Urinary bladder (tissue), 4 donors: ENCODE data around the gene SAP30. TPM values are rescaled to one million over a fixed set of nuclear protein-coding genes. Genes with fewer than 3 reads are reported as not detected.

ENCODE experiments used
- DNase-seq: peaks from one replicate; pipeline ENCODE4 v3.0.0-alpha.2; 2015; ENCODE audit errors: extremely low spot score
- H3K27ac ChIP-seq: one replicate; pipeline ENCODE4 v1.5.1; 2013; ENCODE audit warnings: low read depth, mild to moderate bottlenecking, moderate library complexity
- H3K36me3 ChIP-seq: one replicate; pipeline ENCODE4 v1.6.1; 2013; ENCODE audit warnings: mild to moderate bottlenecking, moderate library complexity; ENCODE audit not compliant: insufficient read depth
- H3K4me1 ChIP-seq: one replicate; pipeline ENCODE4 v1.6.1; 2013; ENCODE audit warnings: mild to moderate bottlenecking, moderate library complexity; ENCODE audit not compliant: insufficient read depth
- H3K4me3 ChIP-seq: one replicate; pipeline ENCODE4 v1.5.1; 2013; ENCODE audit warnings: low read depth, low read length
- WGBS: extraction: QIAGEN DNeasy Blood & Tissue Kit; methylation state at CpG from one replicate; pipeline ENCODE4 v1.1.7; 2013; 5-methylcytosine and 5-hydroxymethylcytosine counted together
- polyA plus RNA-seq: library from polyadenylated mRNA; stranded (reverse); fragments of 200-250 nt; gene quantifications from one replicate; pipeline ENCODE4 v1.2.3, GENCODE V29; 2013
- total RNA-seq: library from RNA; depleted of rRNA; stranded (reverse); fragments of >200 nt; gene quantifications from one replicate; pipeline ENCODE4 v1.2.3, GENCODE V29; 2014
- donor health status: healthy with polysubstance abuse.
- donor health status: healthy.

SAP30 gene, protein sequence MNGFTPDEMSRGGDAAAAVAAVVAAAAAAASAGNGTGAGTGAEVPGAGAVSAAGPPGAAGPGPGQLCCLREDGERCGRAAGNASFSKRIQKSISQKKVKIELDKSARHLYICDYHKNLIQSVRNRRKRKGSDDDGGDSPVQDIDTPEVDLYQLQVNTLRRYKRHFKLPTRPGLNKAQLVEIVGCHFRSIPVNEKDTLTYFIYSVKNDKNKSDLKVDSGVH
- total RNA-seq (16.6 TPM), polyA plus RNA-seq (24.8 TPM)

DNA sequence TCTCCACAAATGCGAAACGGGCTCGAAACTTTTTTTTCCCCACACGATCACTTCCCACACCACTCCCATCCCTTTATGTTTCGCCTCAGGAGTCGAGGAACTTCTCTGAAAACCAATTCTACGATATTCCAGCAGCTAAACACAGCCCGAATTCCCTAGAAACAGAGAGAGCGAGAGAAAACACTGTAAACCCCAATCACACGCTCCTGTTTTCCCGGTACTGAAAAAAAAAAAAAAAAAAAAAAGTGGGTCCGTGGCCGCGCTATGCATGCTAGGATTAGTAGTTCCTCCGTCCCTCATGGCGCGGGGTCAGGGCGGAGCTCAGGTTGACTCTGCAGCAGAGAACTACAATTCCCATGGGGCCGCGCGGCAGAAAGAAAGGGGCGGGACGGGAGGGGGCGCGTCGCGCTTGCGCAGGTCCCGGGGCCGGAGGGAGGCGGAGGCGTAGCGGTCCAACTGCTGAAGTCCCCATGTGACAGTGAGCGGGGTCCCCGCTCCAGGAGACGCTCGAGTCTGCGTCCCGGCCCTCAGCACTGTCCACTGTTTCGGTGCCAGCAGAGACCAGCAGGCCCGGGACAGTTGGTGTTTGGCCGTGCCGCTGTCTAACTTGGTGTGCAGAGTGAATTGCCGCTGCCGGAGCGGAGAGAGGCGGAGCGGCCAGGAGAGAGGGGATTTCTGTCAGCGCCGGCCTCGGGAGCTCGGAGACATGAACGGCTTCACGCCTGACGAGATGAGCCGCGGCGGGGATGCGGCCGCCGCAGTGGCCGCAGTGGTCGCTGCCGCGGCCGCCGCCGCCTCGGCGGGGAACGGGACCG, at the start of gene SAP30:
Gene SAP30 (plus strand): TSS at position 478 of the 815 bp plus-strand sequence. CDS start 229 bp downstream, at position 707.
- under 1% methylated on average over 72 of the region's 72 CpGs for WGBS
- Histone ChIP-seq H3K4me3 (peak within 1 kb of the TSS; percentile 90), H3K27ac (peak within 1 kb of the TSS; percentile 87), H3K36me3 (no peaks in the 10 kb centered on the region), H3K4me1 (no peaks in the 10 kb centered on the region)
- peak; percentile 98 for DNase-seq

DNA sequence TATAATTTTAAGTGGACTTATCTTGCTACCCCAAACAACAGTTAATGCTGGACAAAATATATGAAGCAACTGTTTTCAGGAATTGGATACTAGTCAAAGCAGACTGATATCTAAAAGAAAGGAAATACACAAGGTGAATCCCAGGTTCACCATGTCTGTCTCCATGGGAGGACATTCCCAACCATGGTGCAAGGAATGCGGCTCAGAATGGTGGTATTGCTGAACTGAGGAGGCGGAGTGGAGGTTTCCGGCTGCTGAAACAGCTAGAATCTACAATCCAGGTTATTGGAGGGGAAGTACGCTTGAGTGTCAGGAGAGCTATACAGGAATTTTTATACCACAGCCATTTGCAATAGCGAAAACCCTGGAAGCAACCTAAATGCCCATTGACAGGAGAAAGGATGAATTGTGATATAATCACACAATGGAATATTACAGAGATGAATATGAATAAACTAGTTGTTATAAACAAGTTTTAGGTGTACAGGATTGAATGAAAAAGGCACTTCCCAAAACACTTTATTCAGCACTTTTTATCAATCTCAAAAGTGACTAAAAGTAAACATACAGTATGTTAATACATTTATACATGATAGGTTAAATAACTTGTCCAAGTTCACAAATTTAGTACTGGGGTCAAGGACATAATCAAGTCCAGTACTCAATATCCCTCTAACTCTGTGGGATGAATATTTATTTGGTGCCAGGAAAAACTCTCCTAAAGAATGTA, 45.6 kb upstream of the SAP30 start:
- H3K4me1 ChIP-seq, result no peaks in the 10 kb centered on the region

DNA sequence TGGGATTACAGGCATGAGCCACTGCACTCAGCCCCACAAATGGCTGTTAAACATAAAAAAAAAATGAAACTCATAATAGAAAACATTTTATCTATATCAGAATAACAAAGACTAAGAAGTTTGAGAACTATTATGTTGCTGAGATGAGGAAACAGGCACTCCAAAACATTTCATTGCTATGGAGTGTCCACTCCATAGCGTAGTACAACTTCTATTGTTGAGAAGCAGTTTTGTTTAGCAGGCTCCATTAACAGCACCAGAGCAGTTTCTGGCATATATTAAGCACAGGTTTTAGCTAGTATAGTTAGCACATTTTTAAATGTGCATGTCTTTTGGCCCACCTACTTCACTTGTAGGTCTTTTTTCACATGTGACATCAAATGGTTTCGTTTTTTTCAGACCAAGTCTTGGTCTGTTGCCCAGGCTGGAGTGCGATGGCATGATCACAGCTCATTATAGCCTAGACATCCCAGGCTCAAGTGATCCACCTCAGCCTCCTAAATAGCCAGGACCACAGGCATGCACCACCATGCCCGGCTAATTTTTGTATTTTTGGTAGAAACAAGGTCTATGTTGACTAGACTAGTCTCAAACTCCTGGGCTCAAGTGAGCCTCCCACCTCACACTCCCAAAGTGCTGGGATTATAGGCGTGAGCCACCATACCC, 42.4 kb upstream of the SAP30 start:
- H3K4me1 ChIP-seq, result no peaks in the 10 kb centered on the region
- 87% methylated on average over 5 of the region's 5 CpGs for WGBS
- H3K4me3 ChIP-seq, result no peak overlapping the region
- H3K27ac ChIP-seq, result no peak overlapping the region
- peaks cover 2% of the 10 kb centered on the region for H3K36me3 ChIP-seq
- no peak for DNase-seq

More for the DNA sequence above, 45.6 kb upstream of the SAP30 start:
- no peak overlapping the region for H3K4me3 ChIP-seq
- H3K27ac ChIP-seq, result no peak overlapping the region
- peaks cover 2% of the 10 kb centered on the region for H3K36me3 ChIP-seq
- no peak for DNase-seq
- 96% methylated on average over 5 of the region's 5 CpGs for WGBS

DNA sequence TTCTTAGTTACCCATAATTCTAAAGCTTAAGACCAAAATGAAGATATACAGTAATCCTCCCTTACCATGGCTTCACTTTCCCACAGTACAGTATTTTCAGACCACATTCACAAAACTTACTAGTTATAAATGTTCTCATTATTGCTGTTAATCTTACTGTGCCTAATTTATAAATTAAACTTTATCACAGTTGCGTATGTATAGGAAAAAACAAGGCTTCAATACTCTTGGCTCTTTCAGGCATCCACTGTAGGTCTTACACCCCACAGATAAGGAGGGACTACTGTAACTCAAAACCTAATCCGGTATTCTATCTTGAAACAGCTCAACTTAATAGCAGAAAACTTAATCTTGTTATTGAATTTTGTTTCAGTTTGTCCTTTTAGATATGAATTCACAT, 40.2 kb upstream of the SAP30 start:
- 81% methylated on average over 2 of the region's 2 CpGs for WGBS
- H3K36me3 ChIP-seq, result peaks cover 2% of the 10 kb centered on the region

DNA sequence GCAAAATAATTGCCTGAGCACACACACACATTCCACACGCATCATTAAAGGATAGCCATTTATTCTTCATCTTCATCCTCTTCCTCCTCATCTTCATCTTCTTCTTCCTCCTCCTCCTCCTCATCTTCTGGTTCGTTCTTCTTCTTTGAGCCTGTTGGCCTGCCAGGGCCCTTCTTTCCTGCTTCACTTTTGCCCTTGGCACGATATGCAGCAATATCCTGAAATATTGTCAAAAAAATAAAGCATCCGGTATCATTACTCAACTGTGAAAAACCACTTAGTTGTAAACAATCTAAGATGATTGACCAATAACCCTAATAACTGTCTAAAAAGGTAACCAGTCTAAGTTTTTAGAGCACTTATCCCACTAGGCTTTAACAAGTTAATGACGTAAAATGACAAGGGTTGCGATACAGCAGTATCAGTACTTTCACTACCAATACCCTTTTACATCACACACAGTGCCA, 38.7 kb upstream of the SAP30 start:
- no peak overlapping the region for H3K27ac ChIP-seq
- WGBS, result 32% methylated on average over 6 of the region's 6 CpGs
- H3K4me3 ChIP-seq, result no peak overlapping the region

More for the DNA sequence above, 40.2 kb upstream of the SAP30 start:
- Histone ChIP-seq H3K27ac (no peak overlapping the region), H3K4me1 (no peaks in the 10 kb centered on the region), H3K4me3 (no peak overlapping the region)
- no peak for DNase-seq

DNA sequence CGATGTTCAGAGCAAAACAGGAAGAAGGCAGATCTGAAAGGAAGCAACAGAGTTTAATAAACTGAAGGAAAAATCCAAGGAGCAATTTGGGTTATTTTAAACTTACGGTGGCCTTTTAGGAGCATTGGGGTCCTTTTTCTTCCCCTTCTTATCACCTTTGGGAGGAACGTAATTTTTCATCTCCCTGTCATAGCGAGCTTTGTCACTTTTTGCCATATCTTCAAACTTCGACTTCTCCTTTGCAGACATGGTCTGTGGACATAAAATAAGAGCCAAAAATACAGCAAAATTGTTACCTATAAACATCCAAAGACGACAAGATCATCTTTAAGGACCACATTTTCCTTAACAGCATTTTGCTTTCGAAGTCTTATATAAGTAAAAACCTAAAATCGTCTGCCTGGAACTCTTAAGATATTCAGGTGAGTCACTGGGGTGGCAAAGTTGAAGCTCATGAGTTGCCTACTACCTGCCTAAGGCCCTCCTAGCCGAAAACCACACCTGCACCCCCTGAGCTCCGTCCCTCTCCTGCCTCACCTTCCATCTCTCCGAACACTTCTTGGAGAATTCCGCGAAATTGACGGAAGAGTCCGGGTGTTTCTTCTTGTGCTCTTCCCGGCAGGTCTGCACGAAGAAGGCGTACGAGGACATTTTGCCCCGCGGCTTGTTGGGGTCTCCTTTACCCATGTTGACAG, 37.6 kb upstream of the SAP30 start:
- H3K4me1 ChIP-seq, result no peaks in the 10 kb centered on the region
- H3K36me3 ChIP-seq, result no peaks in the 10 kb centered on the region

More for the DNA sequence above, 38.7 kb upstream of the SAP30 start:
- Histone ChIP-seq H3K36me3 (no peaks in the 10 kb centered on the region), H3K4me1 (no peaks in the 10 kb centered on the region)
- no peak for DNase-seq

DNA sequence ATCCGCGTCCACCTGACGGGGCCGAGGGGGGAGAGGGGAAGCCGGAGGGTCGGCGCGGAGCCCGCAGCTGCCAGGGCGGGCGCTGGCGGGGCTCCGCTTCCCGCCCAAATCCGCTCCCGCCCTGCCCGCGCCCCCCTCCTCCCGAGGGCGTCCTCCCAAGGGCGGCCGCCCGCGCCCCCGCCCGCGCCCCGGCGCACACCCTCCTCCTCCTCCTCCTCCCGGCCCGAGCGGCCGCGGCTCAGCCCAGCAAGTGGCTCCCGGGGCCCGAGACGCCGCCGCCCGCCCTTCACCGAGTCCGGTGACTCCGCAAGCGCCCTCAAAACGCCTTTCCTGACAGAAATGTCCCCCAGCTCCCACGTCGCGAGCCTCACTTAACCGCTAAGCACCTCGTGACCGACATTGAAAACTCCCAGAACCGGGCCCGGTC, 37.1 kb upstream of the SAP30 start:
- no peak for DNase-seq
- Histone ChIP-seq H3K27ac (peak overlapping the region; percentile 99), H3K36me3 (no peaks in the 10 kb centered on the region), H3K4me3 (peak overlapping the region; percentile 82), H3K4me1 (no peaks in the 10 kb centered on the region)
- under 1% methylated on average over 52 of the region's 53 CpGs for WGBS

More for the DNA sequence above, 37.6 kb upstream of the SAP30 start:
- 6% methylated on average over 21 of the region's 21 CpGs for WGBS
- Histone ChIP-seq H3K27ac (peak overlapping the region; percentile 99), H3K4me3 (peak overlapping the region; percentile 82)
- no peak for DNase-seq

DNA sequence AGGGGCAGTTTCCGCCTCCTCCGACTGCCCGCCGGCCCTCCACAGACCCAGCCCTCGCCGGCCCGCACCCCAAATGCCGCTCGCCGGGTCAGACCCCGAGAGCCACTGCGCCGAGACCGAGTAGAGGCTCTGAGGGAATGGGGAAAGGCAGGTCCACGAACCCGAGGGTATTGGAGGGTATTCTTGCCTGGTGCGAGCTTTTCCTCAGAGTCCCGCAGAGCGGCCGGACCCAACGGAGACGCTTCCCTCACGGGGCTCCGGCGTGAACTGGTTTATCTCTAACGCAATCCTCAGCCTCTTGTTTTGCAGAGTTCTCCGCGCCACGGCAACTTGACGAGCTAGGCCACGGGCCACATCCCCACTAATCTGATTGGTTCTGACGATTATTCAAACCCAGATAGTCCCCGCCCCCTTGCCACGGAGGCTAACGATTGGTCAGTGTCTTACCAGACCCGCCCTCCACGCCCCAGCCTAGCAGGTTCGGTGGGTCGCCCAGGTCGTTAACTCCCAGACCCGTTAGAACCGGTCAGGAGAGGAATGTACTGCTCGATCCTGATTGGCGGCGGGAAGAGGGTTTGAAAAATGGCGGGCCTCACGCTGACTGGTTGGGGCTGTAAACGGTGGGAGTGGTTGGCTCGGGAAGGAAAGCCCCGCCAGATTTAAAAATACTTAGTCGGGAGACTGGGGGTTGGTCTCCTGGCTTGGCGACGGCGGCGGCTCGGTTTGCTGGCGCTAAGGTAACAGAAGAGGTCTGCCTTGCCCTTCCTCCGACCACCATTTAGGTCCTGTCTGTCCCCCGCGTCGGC, 36.5 kb upstream of the SAP30 start, which contains the start of gene HMGB2:
Gene HMGB2 (minus strand): TSS at position 274 of the 806 bp plus-strand sequence. CDS start 709 bp downstream, outside the sequence.
- H3K27ac ChIP-seq, result peak within 1 kb of the TSS; percentile 99
- under 1% methylated on average over 61 of the region's 61 CpGs for WGBS
- H3K4me3 ChIP-seq, result peak within 1 kb of the TSS; percentile 82
- peak; percentile 99 for DNase-seq
- H3K36me3 ChIP-seq, result no peaks in the 10 kb centered on the region
- no peaks in the 10 kb centered on the region for H3K4me1 ChIP-seq

DNA sequence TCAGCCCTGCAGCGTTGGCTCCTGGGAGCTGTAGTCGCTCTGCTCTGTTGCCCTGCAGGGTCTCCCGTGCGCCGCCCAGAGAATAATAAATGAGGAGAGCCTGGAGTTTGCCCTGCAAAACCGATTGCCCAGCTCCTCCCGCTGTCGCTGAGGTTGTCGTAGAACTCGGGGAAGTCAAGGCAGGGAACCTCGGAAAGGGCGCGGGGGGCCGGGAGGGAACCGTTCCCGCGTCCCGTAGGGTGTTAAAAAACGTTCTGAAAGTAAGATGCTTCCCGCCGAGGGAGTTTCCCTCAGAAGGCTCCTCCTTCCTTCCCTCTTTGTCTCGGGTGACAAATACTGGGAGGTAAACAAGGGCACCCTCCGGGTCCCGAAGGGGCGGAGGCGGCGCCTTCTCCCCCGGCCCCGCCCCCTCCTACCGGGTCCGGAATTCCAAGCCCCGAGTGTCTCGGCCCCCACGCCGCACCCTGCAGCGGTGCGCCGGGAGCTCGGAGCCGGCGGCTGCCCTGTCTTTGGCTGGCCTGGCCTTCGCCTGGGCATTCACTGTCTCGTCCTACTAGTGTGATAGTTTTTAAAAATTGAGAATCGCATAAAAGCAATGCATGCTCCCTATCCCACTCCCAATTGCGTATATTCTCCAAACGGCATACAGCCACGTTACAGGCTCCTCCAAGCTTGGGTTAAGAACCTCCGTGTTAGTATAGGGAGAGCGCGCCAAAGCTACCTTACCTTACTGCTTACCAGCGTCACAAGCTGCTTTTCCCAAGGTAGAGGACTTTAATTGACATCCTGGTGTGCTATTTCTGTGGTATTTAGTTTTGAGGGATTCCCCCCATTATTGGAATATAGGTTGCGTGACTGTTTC, 35.6 kb upstream of the SAP30 start:
- H3K4me1 ChIP-seq, result no peaks in the 10 kb centered on the region
- H3K27ac ChIP-seq, result no peak overlapping the region
- 2% methylated on average over 52 of the region's 52 CpGs for WGBS
- no peaks in the 10 kb centered on the region for H3K36me3 ChIP-seq
- peak; percentile 46 for DNase-seq
- peak overlapping the region; percentile 70 for H3K4me3 ChIP-seq

DNA sequence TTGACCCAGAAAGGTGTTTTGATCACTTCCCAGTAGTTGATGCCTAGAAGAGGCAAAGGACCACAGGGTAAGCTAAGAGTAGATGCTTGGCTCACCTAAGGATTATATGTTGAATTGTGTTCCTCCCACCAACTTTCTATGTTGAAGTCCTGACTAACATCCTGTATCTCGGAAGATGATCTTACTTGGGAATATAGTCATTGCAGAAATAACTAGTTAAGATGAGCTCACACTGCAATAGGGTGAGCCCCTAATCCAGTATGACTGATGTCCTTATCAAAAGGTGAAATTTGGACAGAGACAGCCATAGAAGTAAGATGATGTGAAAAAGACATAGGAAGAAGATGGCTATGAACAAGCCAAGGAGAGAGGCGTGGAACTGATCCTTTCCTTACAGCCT, 33.3 kb upstream of the SAP30 start:
- H3K36me3 ChIP-seq, result no peaks in the 10 kb centered on the region
- H3K4me1 ChIP-seq, result no peaks in the 10 kb centered on the region
- H3K4me3 ChIP-seq, result no peak overlapping the region
- no peak for DNase-seq
- no peak overlapping the region for H3K27ac ChIP-seq
- WGBS, result 94% methylated on average over 2 of the region's 2 CpGs

DNA sequence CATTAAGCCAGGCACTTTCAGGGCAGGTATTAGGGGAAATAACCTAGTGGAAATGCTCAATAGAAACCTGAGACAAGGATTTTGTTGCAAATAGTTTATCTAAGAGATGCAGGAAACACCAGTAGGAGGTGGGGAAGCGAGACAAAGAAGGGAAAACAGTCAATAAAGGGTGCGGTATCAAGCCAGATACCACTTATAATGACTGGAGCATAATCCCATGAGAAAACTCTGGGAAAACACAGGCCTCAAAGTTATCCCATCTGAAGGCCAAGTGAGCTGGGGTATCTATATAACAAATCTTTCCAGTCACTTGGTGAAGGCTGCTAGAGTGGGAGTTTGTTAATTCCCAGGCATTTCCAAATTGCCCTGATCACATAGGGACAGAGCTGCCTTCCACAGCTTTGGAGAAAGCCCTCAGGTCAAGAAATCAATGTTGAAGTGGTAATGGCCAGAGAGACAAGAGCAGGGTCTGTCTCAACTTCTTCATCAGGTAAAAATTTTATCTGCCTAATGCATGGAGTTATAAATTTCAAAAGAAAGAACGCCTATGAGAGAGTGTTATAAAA, 26.8 kb upstream of the SAP30 start:
- Histone ChIP-seq H3K4me1 (no peaks in the 10 kb centered on the region), H3K36me3 (no peaks in the 10 kb centered on the region), H3K27ac (no peak overlapping the region), H3K4me3 (no peak overlapping the region)
- no peak for DNase-seq
- 87% methylated on average over 3 of the region's 3 CpGs for WGBS
